Measurements from ENCODE around the gene ZNF593.

GRCh38 chr1:26200413-26200812 lies 30.7 kb downstream of the ZNF593 start:
- TF ChIP-seq CTCF (IDR thresholded peaks at IDR 0.05): no peak
- TF ChIP-seq POLR2A (IDR thresholded peaks at IDR 0.05): no peak

Data from uterus (tissue), 2 donors.